Measurements from ENCODE around the gene ADAM10. TPM values are rescaled to one million over a fixed set of nuclear protein-coding genes. Genes with fewer than 3 reads are reported as not detected.
A peak's percentile ranks its signal among the peaks of the same experiment; 100 is the strongest.

ADAM10 gene
- total and polyA plus RNA-seq, 2 of the 4 experiments (the other 2 are of a cell fraction), result 110 to 185 TPM

DNA sequence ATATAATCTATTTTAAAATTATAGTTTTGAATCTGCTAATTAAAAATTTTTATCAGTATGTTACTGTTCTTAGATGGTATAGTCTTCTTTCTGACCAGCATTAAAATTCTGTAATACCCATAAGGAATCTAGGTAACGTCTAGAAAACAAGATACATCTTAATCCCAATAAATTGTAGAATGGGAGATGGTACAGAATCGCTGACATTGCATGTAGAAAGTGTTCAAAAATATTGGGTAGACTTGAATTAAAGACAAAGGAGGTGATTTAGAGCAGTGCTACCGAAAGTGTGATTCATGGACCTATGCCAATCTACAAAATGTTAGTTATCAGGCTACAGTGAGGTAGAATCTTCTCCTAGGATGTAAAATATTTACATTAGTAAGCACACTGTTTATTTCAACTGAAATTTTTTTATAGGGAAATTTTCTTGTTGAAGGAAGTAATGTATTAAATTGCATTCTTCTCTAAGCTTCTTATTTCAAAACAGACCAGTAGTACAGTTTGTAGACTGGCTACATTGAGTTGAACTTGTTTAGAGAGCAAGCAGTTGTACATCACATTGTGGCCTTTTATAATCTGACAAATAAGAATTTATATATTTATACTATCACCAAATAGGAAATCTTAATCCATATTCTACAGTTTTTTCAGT lies 38.7 kb upstream of the ADAM10 start:
- Histone ChIP-seq H2BK120ac (ENCODE audit: low read depth, low read length) (no peak overlapping the region), H2AK9ac (replicated peaks; ENCODE audit: low read depth, low read length, poor library complexity) (no peak overlapping the region), H3K18ac (ENCODE audit: low read depth, low read length) (no peak overlapping the region), H2AK5ac (ENCODE audit: low read depth, low read length) (no peak overlapping the region), H3K4me1 (ENCODE audit: control insufficient read depth, insufficient read depth, low read length) (peaks cover 7% of the 10 kb centered on the region; the same call in 1 of the 2 replicates), H2AFZ (replicated peaks; ENCODE audit: low read length, poor library complexity) (no peak overlapping the region), H3K9me3 (ENCODE audit: control insufficient read depth, insufficient read depth, low read length) (no peaks in the 10 kb centered on the region), H3K14ac (replicated peaks; ENCODE audit: low read depth, low read length) (no peak overlapping the region), H3K9ac (ENCODE audit: low read depth, low read length) (no peak overlapping the region), H3K56ac (ENCODE audit: extremely low read depth, insufficient read depth, low read length) (no peak overlapping the region), H2BK15ac (ENCODE audit: low read depth, low read length) (no peak overlapping the region), H4K5ac (ENCODE audit: low read depth, low read length) (no peak overlapping the region), H3K36me3 (ENCODE audit: control insufficient read depth, insufficient read depth, low read length) (peaks cover 8% of the 10 kb centered on the region), H3K27me3 (ENCODE audit: control insufficient read depth, insufficient read depth, low read length) (no peaks in the 10 kb centered on the region), H3K79me1 (ENCODE audit: low read depth in 1 of 2, low read length in 2 of 2) (peaks cover 32 to 57% of the 10 kb centered on the region in 2 experiments), H2BK20ac (ENCODE audit: low read depth, low read length) (no peak overlapping the region), H2BK5ac (ENCODE audit: low read depth, low read length, poor library complexity, severe bottlenecking) (peak overlapping the region; percentile 66), H4K91ac (ENCODE audit: insufficient read depth, low read depth, low read length) (no peak overlapping the region), H3K27ac (ENCODE audit: insufficient read depth, low read length) (peak overlapping the region; percentile 9; the same call in 1 of the 2 replicates), H4K20me1 (ENCODE audit: insufficient read depth, low read length) (peaks cover 22% of the 10 kb centered on the region), H3K4ac (ENCODE audit: low read depth, low read length) (no peak overlapping the region), H3K4me3 (ENCODE audit: insufficient read depth, low read depth, low read length) (no peak overlapping the region), H4K8ac (ENCODE audit: low read depth in 2 of 2, low read length in 2 of 2) (no peak overlapping the region), H3K9me1 (ENCODE audit: insufficient read depth, low read length) (peaks cover 8% of the 10 kb centered on the region; the same call in 1 of the 2 replicates), H3K4me2 (ENCODE audit: low read depth, low read length) (0 out of 2 replicates have a peak overlapping the region, but pooled peaks have one; percentile 16), H3K23ac (ENCODE audit: low read depth, low read length) (no peak overlapping the region)
- ATAC-seq (ENCODE audit: low read depth) (peak; percentile 86), DNase-seq (peak; percentile 52)
- in situ Hi-C loops (cut with MboI; ENCODE audit: low sequenced_read_pairs), result no loop called here
- peak; percentile 93 for TF ChIP-seq MAFK (IDR thresholded peaks at IDR 0.05; ENCODE audit: low read depth, low read length)
- no peak for TF ChIP-seq BHLHE40 (IDR thresholded peaks at IDR 0.05; ENCODE audit: low read depth, low read length)
- intact Hi-C loops (cut with micrococcal nuclease), result no loop called here
- no CpG with 5 or more reads among the region's 3 CpGs for WGBS, 2 experiments (ENCODE audit: extremely low coverage in 2 of 2, insufficient read length in 1 of 2)
- ChIA-PET CTCF (interaction anchor here (0.6 kb wide), 1 partner anchor 17 kb away, joined by 3 read pairs; the partner anchor contains the start of gene MINDY2), POLR2A (ENCODE audit: unreplicated experiment) (no interaction called here)
- dilution Hi-C loops (cut with HindIII; ENCODE audit: low sequenced_read_pairs, unreplicated experiment), result no loop called here
- no TSS peak for BruUV-seq (replicated peaks)
